Left ventricle myocardium inferior (tissue), 1 donor: ENCODE measurements around the gene CAMKMT. TPM values are rescaled to one million over a fixed set of nuclear protein-coding genes. Genes with fewer than 3 reads are reported as not detected.
"Not testable (repeated sequence)": the region's sequence is repeated elsewhere in the genome, so short reads cannot be mapped to it uniquely, and the experiment has no call there.

Source experiments
- DNase-seq: peaks from one replicate; pipeline ENCODE4 v3.0.0-alpha.2; 2020
- H3K27ac ChIP-seq: fragments of 200-600 bp; replicated peaks from 2 replicates; pipeline ENCODE4 v1.8.0; 2021
- H3K27me3 ChIP-seq: fragments of 200-600 bp; 2 replicates; pipeline ENCODE4 v1.8.0; 2021; ENCODE audit warnings: low read depth
- H3K36me3 ChIP-seq: fragments of 200-600 bp; 2 replicates; pipeline ENCODE4 v1.8.0; 2021
- H3K4me1 ChIP-seq: fragments of 200-600 bp; 2 replicates; pipeline ENCODE4 v1.8.0; 2021
- H3K4me3 ChIP-seq: fragments of 200-600 bp; 2 replicates; pipeline ENCODE4 v1.8.0; 2021; ENCODE audit warnings: mild to moderate bottlenecking, moderate library complexity
- H3K9me3 ChIP-seq: fragments of 200-600 bp; replicated peaks from 2 replicates; pipeline ENCODE4 v1.8.0; 2021
- intact Hi-C: fragments of 100-400 bp; cut with micrococcal nuclease; formaldehyde crosslinking; loops from one replicate; pipeline ENCODE4 v1.11.0; 2022
- total RNA-seq: library from RNA; stranded (reverse); fragmentation: NEBNext Ultra II Directional; extraction: Animal tissue kit (Norgen Biotek cat#: 25700); gene quantifications from one replicate; pipeline ENCODE4 v1.2.1, GENCODE V29; 2021
- TF ChIP-seq, protein P1 (sequence below): fragments of 200-600 bp; IDR thresholded peaks from 2 replicates; pipeline ENCODE4 v1.8.0; 2021; ENCODE audit warnings: antibody characterized with exemption, mild to moderate bottlenecking, borderline replicate concordance
- donor health status: DM: no; HTN: yes; CAD: no; lungs with severe emphysema.

The CAMKMT gene
- total RNA-seq, 1 donor from 2014 or later = 4.8 TPM

DNA sequence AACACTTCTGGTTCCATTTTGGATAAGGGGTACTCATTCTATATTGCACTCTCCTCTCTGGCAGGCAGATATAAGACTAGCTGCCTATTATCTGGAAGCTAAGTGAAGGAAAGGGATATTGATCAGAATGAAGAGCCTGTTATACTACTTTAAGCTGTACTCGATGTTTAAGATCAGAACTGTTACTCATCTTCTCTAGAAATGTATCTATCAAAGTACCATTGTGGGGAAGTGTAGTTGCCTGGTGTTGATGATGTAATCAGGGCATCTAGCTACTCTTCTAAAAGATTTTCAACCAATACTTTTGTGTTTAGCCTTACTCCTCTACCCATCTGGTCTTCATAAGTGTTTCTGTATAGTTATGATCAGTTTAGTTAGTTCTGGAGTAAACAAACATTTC, 5.8 kb downstream of the CAMKMT start:
- DNase-seq = no peak
- Histone ChIP-seq H3K27ac (no peak overlapping the region), H3K4me1 (peaks cover 6% of the 10 kb centered on the region), H3K4me3 (no peak overlapping the region), H3K9me3 (peaks cover 10% of the 10 kb centered on the region), H3K27me3 (no peaks in the 10 kb centered on the region), H3K36me3 (no peaks in the 10 kb centered on the region)
- intact Hi-C loops = no loop called here
- TF ChIP-seq, protein P1, sequence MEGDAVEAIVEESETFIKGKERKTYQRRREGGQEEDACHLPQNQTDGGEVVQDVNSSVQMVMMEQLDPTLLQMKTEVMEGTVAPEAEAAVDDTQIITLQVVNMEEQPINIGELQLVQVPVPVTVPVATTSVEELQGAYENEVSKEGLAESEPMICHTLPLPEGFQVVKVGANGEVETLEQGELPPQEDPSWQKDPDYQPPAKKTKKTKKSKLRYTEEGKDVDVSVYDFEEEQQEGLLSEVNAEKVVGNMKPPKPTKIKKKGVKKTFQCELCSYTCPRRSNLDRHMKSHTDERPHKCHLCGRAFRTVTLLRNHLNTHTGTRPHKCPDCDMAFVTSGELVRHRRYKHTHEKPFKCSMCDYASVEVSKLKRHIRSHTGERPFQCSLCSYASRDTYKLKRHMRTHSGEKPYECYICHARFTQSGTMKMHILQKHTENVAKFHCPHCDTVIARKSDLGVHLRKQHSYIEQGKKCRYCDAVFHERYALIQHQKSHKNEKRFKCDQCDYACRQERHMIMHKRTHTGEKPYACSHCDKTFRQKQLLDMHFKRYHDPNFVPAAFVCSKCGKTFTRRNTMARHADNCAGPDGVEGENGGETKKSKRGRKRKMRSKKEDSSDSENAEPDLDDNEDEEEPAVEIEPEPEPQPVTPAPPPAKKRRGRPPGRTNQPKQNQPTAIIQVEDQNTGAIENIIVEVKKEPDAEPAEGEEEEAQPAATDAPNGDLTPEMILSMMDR = no peak

DNA sequence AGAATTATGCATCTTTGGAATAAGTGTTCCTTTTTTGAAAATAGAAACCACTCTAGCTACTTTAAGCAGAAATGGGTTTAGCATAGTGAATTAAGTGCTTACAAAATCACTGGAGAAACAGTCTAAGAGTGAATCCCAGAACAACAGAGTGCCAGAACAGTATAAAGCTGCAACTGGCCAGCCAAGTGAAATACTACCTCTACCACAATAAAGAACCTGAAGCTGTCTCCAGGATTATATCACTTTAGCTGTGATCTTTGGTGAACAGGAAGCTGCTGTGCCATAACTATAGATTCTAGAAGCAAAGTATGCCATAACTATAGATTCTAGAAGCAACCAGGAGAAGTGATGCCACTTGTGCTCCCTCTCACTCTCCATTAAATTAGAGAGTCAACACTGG, 7.6 kb downstream of the CAMKMT start:
- intact Hi-C loops = no loop called here
- peaks cover 10% of the 10 kb centered on the region for H3K9me3 ChIP-seq
- TF ChIP-seq, protein P1 = no peak
- no peak overlapping the region for H3K4me3 ChIP-seq
- H3K27me3 ChIP-seq = no peaks in the 10 kb centered on the region
- H3K4me1 ChIP-seq = no peaks in the 10 kb centered on the region
- H3K36me3 ChIP-seq = no peaks in the 10 kb centered on the region
- no peak overlapping the region for H3K27ac ChIP-seq
- no peak for DNase-seq

DNA sequence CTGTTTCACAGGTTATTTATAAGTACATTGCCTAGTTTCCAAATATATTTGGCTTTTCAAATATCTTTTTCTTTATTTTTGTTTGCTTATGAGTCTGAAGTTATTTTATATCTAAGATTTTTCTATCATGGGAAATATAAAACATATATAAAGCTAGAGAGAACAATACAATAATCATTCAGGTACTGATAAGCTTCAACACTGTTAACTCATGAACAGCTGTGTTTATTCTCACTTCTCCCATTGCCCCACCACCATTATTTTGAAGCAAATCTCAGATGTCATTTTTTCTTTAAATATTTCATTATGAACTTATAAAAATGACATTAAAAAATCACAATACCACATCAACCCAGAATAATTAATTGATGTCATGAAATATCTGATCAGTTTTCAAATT, 9.7 kb downstream of the CAMKMT start:
- intact Hi-C loops = no loop called here
- H3K4me1 ChIP-seq = no peaks in the 10 kb centered on the region
- no peak overlapping the region for H3K4me3 ChIP-seq
- no peaks in the 10 kb centered on the region for H3K27me3 ChIP-seq
- TF ChIP-seq, protein P1 = no peak
- H3K9me3 ChIP-seq = peaks cover 10% of the 10 kb centered on the region
- DNase-seq = no peak
- H3K36me3 ChIP-seq = peaks cover 5% of the 10 kb centered on the region
- H3K27ac ChIP-seq = no peak overlapping the region

DNA sequence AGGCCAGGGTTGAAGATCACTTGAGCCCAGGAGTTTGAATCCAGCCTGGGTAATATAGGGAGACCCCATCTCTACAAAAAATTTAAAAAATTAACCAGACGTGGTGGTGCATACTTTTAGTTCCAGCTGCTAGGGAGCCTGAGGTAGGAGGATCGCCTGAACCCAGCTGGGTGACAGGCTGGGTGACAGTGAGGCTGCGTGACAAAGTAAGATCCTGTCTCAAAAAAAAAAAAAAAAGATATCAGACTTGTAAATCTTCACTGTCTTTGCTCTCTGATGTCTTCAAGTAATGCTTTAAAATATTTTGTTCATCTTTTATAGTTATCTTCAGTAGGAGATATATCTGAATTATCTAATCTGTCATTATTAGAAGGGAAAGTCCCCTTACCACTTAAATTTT, 10.5 kb downstream of the CAMKMT start:
- H3K9me3 ChIP-seq = peaks cover 10% of the 10 kb centered on the region
- DNase-seq = no peak
- intact Hi-C loops = no loop called here
- H3K4me3 ChIP-seq = no peak overlapping the region
- H3K4me1 ChIP-seq = no peaks in the 10 kb centered on the region
- peaks cover 5% of the 10 kb centered on the region for H3K36me3 ChIP-seq
- TF ChIP-seq, protein P1 = no peak
- H3K27ac ChIP-seq = no peak overlapping the region
- H3K27me3 ChIP-seq = no peaks in the 10 kb centered on the region

DNA sequence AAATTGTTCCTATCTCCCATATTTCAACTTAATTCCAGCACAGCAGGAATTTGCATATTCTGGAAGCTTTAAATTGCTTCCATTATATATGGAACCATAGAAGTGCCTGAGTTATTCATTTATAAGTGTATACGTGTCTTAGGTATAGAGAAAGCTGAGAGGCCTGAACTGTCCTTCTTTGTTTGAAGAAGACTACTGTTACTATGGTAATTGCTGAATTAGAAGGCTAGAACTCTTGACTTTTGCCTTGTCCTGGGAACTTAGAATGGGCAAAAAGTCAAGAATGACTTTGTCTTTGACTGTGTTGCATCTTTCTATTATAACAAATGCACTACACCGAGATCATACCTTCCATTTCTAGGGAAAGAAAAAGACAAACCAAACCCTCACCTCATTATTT, 15.7 kb downstream of the CAMKMT start:
- TF ChIP-seq, protein P1 = no peak
- Histone ChIP-seq H3K27ac (no peak overlapping the region), H3K9me3 (no peaks in the 10 kb centered on the region), H3K36me3 (peaks cover 8% of the 10 kb centered on the region), H3K27me3 (no peaks in the 10 kb centered on the region), H3K4me3 (no peak overlapping the region), H3K4me1 (no peaks in the 10 kb centered on the region)
- intact Hi-C loops = no loop called here
- no peak for DNase-seq

DNA sequence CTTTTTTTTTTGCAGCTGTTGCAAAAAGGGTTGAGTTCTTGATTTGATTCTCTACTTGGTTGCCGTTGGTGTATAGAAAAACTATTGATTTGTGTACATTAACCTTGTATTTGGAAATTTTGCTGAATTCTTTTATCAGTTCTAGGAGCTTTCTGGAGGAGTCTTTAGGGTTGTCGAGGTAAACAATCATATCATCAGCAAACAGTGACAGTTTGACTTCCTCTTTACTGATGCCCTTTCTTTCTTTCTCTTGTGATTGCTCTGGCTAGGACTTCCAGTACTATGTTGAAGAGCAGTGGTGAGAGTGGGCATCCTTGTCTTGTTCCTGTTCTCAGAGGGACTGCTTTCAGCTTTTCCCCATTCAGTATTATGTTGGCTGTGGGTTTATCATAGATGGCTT, 23.5 kb downstream of the CAMKMT start:
- H3K4me1 ChIP-seq, DNase-seq, H3K27ac ChIP-seq, H3K27me3 ChIP-seq, intact Hi-C loops, H3K4me3 ChIP-seq: not testable (repeated sequence)
- Histone ChIP-seq H3K36me3 (peaks cover 11% of the 10 kb centered on the region), H3K9me3 (peaks cover 22% of the 10 kb centered on the region)
